Osteoblast (primary cell): ENCODE measurements around the gene USP6NL. TPM values are rescaled to one million over a fixed set of nuclear protein-coding genes. Genes with fewer than 3 reads are reported as not detected.

Experiments
- DNase-seq: peaks from one replicate; pipeline ENCODE4 v3.0.0; 2011; ENCODE audit warnings: low spot score, mixed read lengths; ENCODE audit not compliant: insufficient read length; ENCODE audit errors: missing footprints
- H2AFZ ChIP-seq: 2 replicates; pipeline ENCODE4 v1.6.0; 2011; ENCODE audit warnings: mild to moderate bottlenecking, low read length
- H3K27ac ChIP-seq: 2 replicates; pipeline ENCODE4 v1.5.1; 2011; ENCODE audit warnings: mild to moderate bottlenecking, low read depth, low read length, moderate library complexity
- H3K27me3 ChIP-seq: 2 replicates; pipeline ENCODE4 v1.6.0; 2012; ENCODE audit warnings: mild to moderate bottlenecking, control low read depth, inconsistent platforms, low read length, moderate library complexity; ENCODE audit not compliant: insufficient read depth
- H3K36me3 ChIP-seq: 2 replicates; pipeline ENCODE4 v1.5.1; 2011; ENCODE audit warnings: mild to moderate bottlenecking, low read length, control low read depth, moderate library complexity; ENCODE audit not compliant: insufficient read depth
- H3K4me1 ChIP-seq: 2 replicates; pipeline ENCODE4 v1.5.1; 2011; ENCODE audit warnings: mild to moderate bottlenecking, low read length, control low read depth, moderate library complexity; ENCODE audit not compliant: insufficient read depth
- H3K4me2 ChIP-seq: 2 replicates; pipeline ENCODE4 v1.6.0; 2011; ENCODE audit warnings: mild to moderate bottlenecking, low read length; ENCODE audit not compliant: insufficient read depth
- H3K4me3 ChIP-seq: fragments of 200-600 bp; sonication (generic); 3 replicates; pipeline ENCODE4 v1.5.1; 2012; ENCODE audit warnings: mild to moderate bottlenecking, low read length, inconsistent platforms; ENCODE audit not compliant: insufficient read depth
- H3K79me2 ChIP-seq: 2 replicates; pipeline ENCODE4 v1.6.0; 2012; ENCODE audit warnings: mild to moderate bottlenecking, low read length, control low read depth, inconsistent platforms; ENCODE audit not compliant: insufficient read depth
- H3K9me3 ChIP-seq: 2 replicates; pipeline ENCODE4 v1.5.1; 2011; ENCODE audit warnings: low read depth, low read length, control low read depth
- H4K20me1 ChIP-seq: 2 replicates; pipeline ENCODE4 v1.6.0; 2012; ENCODE audit warnings: mild to moderate bottlenecking, low read length, control low read depth; ENCODE audit not compliant: insufficient read depth
- CTCF ChIP-seq: IDR thresholded peaks from 2 replicates; pipeline ENCODE4 v1.5.1; 2011; ENCODE audit warnings: mild to moderate bottlenecking, low read depth, low read length, moderate library complexity; ENCODE audit errors: extremely low read depth
- total RNA-seq: library from RNA; depleted of rRNA; stranded (reverse); fragments of >200 nt; gene quantifications from 2 replicates; pipeline ENCODE4 v1.2.3, GENCODE V29; 2012

The USP6NL gene
- total RNA-seq, 1 donor = 13.8 TPM

GRCh38 chr10:11609492-11610093, 1.9 kb downstream of the USP6NL start:
- Histone ChIP-seq H4K20me1 (peaks cover 17% of the 10 kb centered on the region), H3K4me1 (peaks cover 17% of the 10 kb centered on the region), H3K79me2 (peaks cover 46% of the 10 kb centered on the region), H3K4me3 (peak overlapping the region; percentile 6), H3K4me2 (peak overlapping the region; percentile 97), H2AFZ (no peak overlapping the region), H3K9me3 (no peaks in the 10 kb centered on the region), H3K36me3 (no peaks in the 10 kb centered on the region), H3K27me3 (no peaks in the 10 kb centered on the region), H3K27ac (no peak overlapping the region)
- no peak for DNase-seq
- no peak for TF ChIP-seq CTCF

GRCh38 chr10:11609052-11609451, 2.4 kb downstream of the USP6NL start:
- H3K9me3 ChIP-seq = no peaks in the 10 kb centered on the region
- no peak overlapping the region for H3K27ac ChIP-seq
- H3K27me3 ChIP-seq = no peaks in the 10 kb centered on the region
- peaks cover 51% of the 10 kb centered on the region for H3K79me2 ChIP-seq
- H3K4me3 ChIP-seq = no peak overlapping the region
- H3K4me1 ChIP-seq = peaks cover 17% of the 10 kb centered on the region
- peaks cover 17% of the 10 kb centered on the region for H4K20me1 ChIP-seq
- no peak overlapping the region for H2AFZ ChIP-seq
- H3K4me2 ChIP-seq = peak overlapping the region; percentile 97
- H3K36me3 ChIP-seq = no peaks in the 10 kb centered on the region
- DNase-seq = no peak
- TF ChIP-seq CTCF = no peak

DNA sequence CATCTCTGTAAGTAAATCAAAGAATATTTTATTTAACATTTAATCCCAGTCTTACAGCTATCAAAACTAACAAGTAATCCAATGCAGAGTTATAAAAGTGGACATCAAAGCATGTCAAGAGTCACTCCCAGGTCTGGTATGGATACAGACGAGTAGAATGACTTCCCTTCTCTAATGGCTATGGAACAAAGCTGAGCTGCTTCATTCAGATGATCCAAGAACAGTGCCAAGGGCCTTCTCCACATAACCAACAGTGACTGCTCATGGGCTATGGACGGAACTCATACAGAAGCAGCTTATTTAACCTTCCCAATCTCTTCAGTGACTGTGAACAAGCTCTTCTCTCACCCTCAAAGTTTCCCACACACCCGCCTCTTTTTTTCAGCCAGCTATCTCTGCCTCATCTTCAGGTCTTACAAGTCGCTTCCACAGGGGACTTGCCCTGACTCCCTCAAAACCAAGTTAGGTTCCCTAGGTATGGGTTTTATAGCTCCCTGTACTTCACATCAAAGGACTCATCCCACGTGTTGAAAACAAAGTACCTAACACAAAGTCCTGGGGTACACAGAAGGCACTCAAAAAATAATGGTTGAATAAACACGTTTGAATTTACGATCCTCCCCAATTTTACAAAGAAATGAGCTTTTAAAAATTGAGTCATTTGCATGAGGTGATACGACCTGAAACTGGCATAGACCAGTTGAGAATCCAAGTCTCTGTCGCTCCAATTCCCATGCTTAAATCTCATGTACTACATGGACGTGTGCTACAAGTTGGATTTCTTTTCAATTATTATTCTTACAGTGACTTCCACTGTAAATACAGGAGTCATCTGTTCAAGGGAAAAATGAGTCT, 3.1 kb downstream of the USP6NL start:
- Histone ChIP-seq H3K36me3 (no peaks in the 10 kb centered on the region), H3K4me3 (no peak overlapping the region), H3K27me3 (no peaks in the 10 kb centered on the region), H3K79me2 (peaks cover 58% of the 10 kb centered on the region), H2AFZ (no peak overlapping the region), H3K9me3 (no peaks in the 10 kb centered on the region), H4K20me1 (peaks cover 17% of the 10 kb centered on the region), H3K27ac (no peak overlapping the region), H3K4me1 (peaks cover 17% of the 10 kb centered on the region), H3K4me2 (no peak overlapping the region)
- no peak for TF ChIP-seq CTCF
- DNase-seq = no peak

DNA sequence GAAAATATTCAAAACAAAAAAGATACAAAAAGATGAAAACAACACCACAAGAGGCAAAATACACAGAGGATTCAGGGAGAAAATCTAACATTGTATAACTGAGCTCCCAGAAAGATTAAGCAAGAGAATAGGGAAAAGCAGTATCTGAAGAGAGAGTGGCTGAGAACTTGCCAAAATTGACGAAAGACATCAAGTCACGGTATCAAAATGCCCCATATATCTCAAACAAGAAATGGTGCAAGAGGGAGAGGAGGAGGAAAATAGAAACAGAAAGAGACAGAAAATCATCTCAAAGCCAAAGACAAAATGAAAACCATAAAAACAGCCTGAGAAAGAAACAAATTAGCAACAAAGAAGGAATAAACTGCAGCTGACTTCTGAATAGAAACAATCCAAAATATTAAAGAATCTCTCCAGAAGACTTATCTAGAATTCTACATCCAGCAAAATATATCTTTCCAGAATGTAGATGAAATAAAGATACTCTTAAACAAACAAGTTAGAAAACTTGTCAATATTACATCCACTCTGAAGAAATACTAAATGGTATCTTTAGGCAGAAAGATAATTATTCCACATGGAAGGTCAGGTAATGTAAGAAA, 5.5 kb downstream of the USP6NL start:
- peaks cover 79% of the 10 kb centered on the region for H3K79me2 ChIP-seq
- H3K36me3 ChIP-seq = no peaks in the 10 kb centered on the region
- no peak overlapping the region for H3K4me2 ChIP-seq
- peaks cover 13% of the 10 kb centered on the region for H3K4me1 ChIP-seq
- no peak overlapping the region for H3K4me3 ChIP-seq
- H4K20me1 ChIP-seq = peaks cover 17% of the 10 kb centered on the region
- no peaks in the 10 kb centered on the region for H3K9me3 ChIP-seq
- H3K27me3 ChIP-seq = no peaks in the 10 kb centered on the region
- H2AFZ ChIP-seq = no peak overlapping the region
- no peak for DNase-seq
- no peak for TF ChIP-seq CTCF
- no peak overlapping the region for H3K27ac ChIP-seq
